ENCODE data around the gene AKAP9. TPM values are rescaled to one million over a fixed set of nuclear protein-coding genes. Genes with fewer than 3 reads are reported as not detected.

AKAP9 gene
- total and polyA plus RNA-seq, 3 donors from 2014 or later = 6.7 to 69.0 (median 67.3) TPM

DNA sequence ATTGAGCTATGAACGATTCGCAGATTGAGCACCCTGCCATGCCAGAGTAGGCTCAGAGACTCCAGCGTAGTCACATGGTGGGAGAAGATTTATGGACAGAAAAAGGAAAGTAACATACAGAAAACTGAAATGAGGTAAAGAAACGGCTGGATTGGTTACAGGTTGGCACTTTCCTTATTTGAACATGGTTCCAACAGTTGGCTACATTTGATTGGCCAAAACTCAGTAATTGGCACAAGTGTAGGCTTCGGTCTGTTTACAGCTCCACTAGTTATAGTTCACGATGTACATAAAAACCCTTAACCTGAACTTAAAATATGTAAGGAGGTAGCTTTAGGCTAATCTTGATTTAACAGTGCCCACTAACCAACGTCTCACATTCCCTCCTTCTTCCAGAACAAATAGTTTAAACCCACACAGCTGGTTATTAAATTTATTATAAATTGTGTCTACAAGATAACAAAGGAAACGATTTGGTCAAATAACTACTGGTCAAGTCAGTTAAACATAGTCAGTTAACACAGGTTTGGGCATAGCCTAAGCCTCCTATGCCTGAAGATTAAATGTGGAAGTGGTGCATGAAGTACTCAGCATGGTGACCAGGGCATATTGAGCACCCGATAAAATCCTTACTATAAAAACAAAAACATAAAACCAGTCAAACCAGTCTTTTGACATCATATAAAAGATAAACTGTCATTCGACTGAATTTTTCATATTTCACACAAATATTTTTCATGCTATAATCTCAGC lies 42.2 kb upstream of the AKAP9 start:
- H3K27ac ChIP-seq = no peak overlapping the region
- no peak for TF ChIP-seq POLR2A (IDR thresholded peaks at IDR 0.05)
- TF ChIP-seq, protein P1, sequence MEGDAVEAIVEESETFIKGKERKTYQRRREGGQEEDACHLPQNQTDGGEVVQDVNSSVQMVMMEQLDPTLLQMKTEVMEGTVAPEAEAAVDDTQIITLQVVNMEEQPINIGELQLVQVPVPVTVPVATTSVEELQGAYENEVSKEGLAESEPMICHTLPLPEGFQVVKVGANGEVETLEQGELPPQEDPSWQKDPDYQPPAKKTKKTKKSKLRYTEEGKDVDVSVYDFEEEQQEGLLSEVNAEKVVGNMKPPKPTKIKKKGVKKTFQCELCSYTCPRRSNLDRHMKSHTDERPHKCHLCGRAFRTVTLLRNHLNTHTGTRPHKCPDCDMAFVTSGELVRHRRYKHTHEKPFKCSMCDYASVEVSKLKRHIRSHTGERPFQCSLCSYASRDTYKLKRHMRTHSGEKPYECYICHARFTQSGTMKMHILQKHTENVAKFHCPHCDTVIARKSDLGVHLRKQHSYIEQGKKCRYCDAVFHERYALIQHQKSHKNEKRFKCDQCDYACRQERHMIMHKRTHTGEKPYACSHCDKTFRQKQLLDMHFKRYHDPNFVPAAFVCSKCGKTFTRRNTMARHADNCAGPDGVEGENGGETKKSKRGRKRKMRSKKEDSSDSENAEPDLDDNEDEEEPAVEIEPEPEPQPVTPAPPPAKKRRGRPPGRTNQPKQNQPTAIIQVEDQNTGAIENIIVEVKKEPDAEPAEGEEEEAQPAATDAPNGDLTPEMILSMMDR (IDR thresholded peaks at IDR 0.05) = no peak
- H3K4me1 ChIP-seq = no peaks in the 10 kb centered on the region
- H3K9me3 ChIP-seq = no peaks in the 10 kb centered on the region
- H3K36me3 ChIP-seq (ENCODE audit: low read depth, missing control alignments) = no peaks in the 10 kb centered on the region
- 78 to 79% methylated on average over 10 of the region's 10 CpGs for WGBS, 2 donors
- H3K27me3 ChIP-seq = no peaks in the 10 kb centered on the region
- H3K4me3 ChIP-seq = no peak overlapping the region
- no peak for DNase-seq
- intact Hi-C loops (cut with DNase I; ENCODE audit: low total_unique reads) = no loop called here

- no peaks in the 10 kb centered on the region for H3K36me3 ChIP-seq (ENCODE audit: low read depth, missing control alignments)
- intact Hi-C loops (cut with DNase I; ENCODE audit: low total_unique reads) = no loop called here
- TF ChIP-seq, protein P1 (IDR thresholded peaks at IDR 0.05) = no peak
- no peak for TF ChIP-seq POLR2A (IDR thresholded peaks at IDR 0.05)
- no peak for DNase-seq
- no peak overlapping the region for H3K4me3 ChIP-seq
- no peaks in the 10 kb centered on the region for H3K9me3 ChIP-seq
- no peak overlapping the region for H3K27ac ChIP-seq
- WGBS, 2 donors = 88 to 93% methylated on average over 1 of the region's 1 CpG
- no peaks in the 10 kb centered on the region for H3K27me3 ChIP-seq
- no peaks in the 10 kb centered on the region for H3K4me1 ChIP-seq
Measured at GRCh38 chr7:91899563-91899962, 41.1 kb upstream of the AKAP9 start.

DNA sequence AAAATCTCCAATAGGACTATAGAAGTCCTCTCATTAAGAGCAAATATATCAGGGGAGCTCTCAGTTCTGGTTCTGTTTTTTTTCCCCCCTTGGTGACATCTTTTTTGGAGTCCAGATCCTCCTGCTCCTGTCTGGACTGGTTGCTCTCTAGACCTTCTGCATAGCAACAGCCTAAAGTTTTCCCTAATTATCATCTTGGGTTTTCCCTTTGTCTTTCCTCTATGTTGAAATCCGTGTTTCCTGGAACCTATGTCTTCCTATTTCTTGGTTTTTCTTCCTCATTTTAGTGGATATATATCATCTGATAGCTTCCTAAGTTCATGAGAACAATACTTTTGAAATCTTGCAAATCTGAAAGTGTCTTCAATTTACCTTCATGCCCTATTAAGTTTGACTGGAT lies 30.5 kb upstream of the AKAP9 start:
- no peak overlapping the region for H3K4me3 ChIP-seq
- H3K36me3 ChIP-seq (ENCODE audit: low read depth, missing control alignments) = no peaks in the 10 kb centered on the region
- DNase-seq = no peak
- H3K9me3 ChIP-seq = no peaks in the 10 kb centered on the region
- H3K27me3 ChIP-seq = no peaks in the 10 kb centered on the region
- TF ChIP-seq, protein P1 (IDR thresholded peaks at IDR 0.05) = no peak
- no peak for TF ChIP-seq POLR2A (IDR thresholded peaks at IDR 0.05)
- 80 to 87% methylated on average over 1 of the region's 1 CpG for WGBS, 2 donors
- intact Hi-C loops (cut with DNase I; ENCODE audit: low total_unique reads) = no loop called here
- H3K27ac ChIP-seq = no peak overlapping the region
- no peaks in the 10 kb centered on the region for H3K4me1 ChIP-seq

GRCh38 chr7:91911121-91911520 lies 29.5 kb upstream of the AKAP9 start:
- DNase-seq = no peak
- Histone ChIP-seq H3K27me3 (no peaks in the 10 kb centered on the region), H3K36me3 (ENCODE audit: low read depth, missing control alignments) (no peaks in the 10 kb centered on the region), H3K4me3 (no peak overlapping the region), H3K9me3 (no peaks in the 10 kb centered on the region), H3K27ac (no peak overlapping the region), H3K4me1 (no peaks in the 10 kb centered on the region)
- WGBS, 2 donors = 94 to 97% methylated on average over 4 of the region's 4 CpGs
- no peak for TF ChIP-seq POLR2A (IDR thresholded peaks at IDR 0.05)
- TF ChIP-seq, protein P1 (IDR thresholded peaks at IDR 0.05) = no peak
- intact Hi-C loops (cut with DNase I; ENCODE audit: low total_unique reads) = no loop called here

GRCh38 chr7:91912494-91912893 lies 28.2 kb upstream of the AKAP9 start:
- TF ChIP-seq POLR2A (IDR thresholded peaks at IDR 0.05) = no peak
- TF ChIP-seq, protein P1 (IDR thresholded peaks at IDR 0.05) = no peak
- H3K27me3 ChIP-seq = no peaks in the 10 kb centered on the region
- no peaks in the 10 kb centered on the region for H3K9me3 ChIP-seq
- H3K36me3 ChIP-seq (ENCODE audit: low read depth, missing control alignments) = no peaks in the 10 kb centered on the region
- intact Hi-C loops (cut with DNase I; ENCODE audit: low total_unique reads) = no loop called here
- H3K4me3 ChIP-seq = no peak overlapping the region
- no peak for DNase-seq
- H3K4me1 ChIP-seq = no peaks in the 10 kb centered on the region
- H3K27ac ChIP-seq = no peak overlapping the region
